Activated B cell treated with CpG ODN at 0.5 μM for 24 hours (primary cell): ENCODE measurements around the gene TRIM33. TPM values are rescaled to one million over a fixed set of nuclear protein-coding genes. Genes with fewer than 3 reads are reported as not detected.

Source experiments
- ATAC-seq: fragments of 200-7000 bp; cut with Tn5 transposase; one replicate; pipeline ENCODE4 v1.10.0; 2021; ENCODE audit warnings: low read depth, mild to moderate bottlenecking, moderate library complexity
- CTCF ChIA-PET: fragments of 350-600 bp; sonication (Branson Sonifier 250); formaldehyde crosslinking; loops from one replicate; lab custom pipeline; 2021; ENCODE audit warnings: antibody characterized with exemption; lab: Charles Lee
- POLR2A ChIA-PET: fragments of 350-600 bp; sonication (Branson Sonifier 250); formaldehyde crosslinking; loops from one replicate; lab custom pipeline; 2021; ENCODE audit warnings: antibody characterized with exemption; lab: Charles Lee
- DNase-seq: peaks from one replicate; pipeline ENCODE4 v3.0.0; 2022
- H3K27ac Mint-ChIP-seq: one replicate; pipeline ENCODE4 v1.8.0; 2020; ENCODE audit warnings: mixed read lengths
- H3K27me3 Mint-ChIP-seq: one replicate; pipeline ENCODE4 v1.8.0; 2021; ENCODE audit warnings: mixed read lengths
- H3K36me3 Mint-ChIP-seq: one replicate; pipeline ENCODE4 v1.8.0; 2021; ENCODE audit warnings: low read depth, mixed read lengths
- H3K4me1 Mint-ChIP-seq: one replicate; pipeline ENCODE4 v1.8.0; 2021; ENCODE audit warnings: mixed read lengths
- H3K4me3 Mint-ChIP-seq: one replicate; pipeline ENCODE4 v1.8.0; 2020; ENCODE audit warnings: mild to moderate bottlenecking, mixed read lengths
- H3K9me3 Mint-ChIP-seq: one replicate; pipeline ENCODE4 v1.8.0; 2020; ENCODE audit warnings: mixed read lengths
- CTCF ChIP-seq: fragments of 200-600 bp; IDR thresholded peaks from one replicate; pipeline ENCODE4 v1.8.0; 2022; ENCODE audit warnings: antibody characterized with exemption, mild to moderate bottlenecking
- intact Hi-C: fragments of 100-400 bp; cut with micrococcal nuclease; formaldehyde crosslinking; loops from one replicate; pipeline ENCODE4 v1.15.1; 2024
- total RNA-seq: library from RNA; stranded (reverse); gene quantifications from 2 replicates; pipeline ENCODE4 v1.2.3, GENCODE V29; 2022

The TRIM33 gene
- total RNA-seq, 1 donor from 2014 or later: 41.2 TPM

GRCh38 chr1:114521396-114522263, 10.6 kb upstream of the TRIM33 start:
- no peaks in the 10 kb centered on the region for H3K36me3 Mint-ChIP-seq
- H3K4me1 Mint-ChIP-seq: no peaks in the 10 kb centered on the region
- no peak overlapping the region for H3K4me3 Mint-ChIP-seq
- no peak for DNase-seq
- intact Hi-C loops: no loop called here
- H3K9me3 Mint-ChIP-seq: no peaks in the 10 kb centered on the region
- ATAC-seq: no peak
- POLR2A ChIA-PET: no interaction called here
- H3K27me3 Mint-ChIP-seq: peaks cover 14% of the 10 kb centered on the region
- no peak overlapping the region for H3K27ac Mint-ChIP-seq
- TF ChIP-seq CTCF: no peak
- CTCF ChIA-PET: no interaction called here

GRCh38 chr1:114517348-114517747, 6.3 kb upstream of the TRIM33 start:
- POLR2A ChIA-PET: no interaction called here
- intact Hi-C loops: loop anchor here (10.0 kb wide), 1 partner anchor 1563 kb away; the partner anchor contains the start of gene SLC16A1
- DNase-seq (no peak), ATAC-seq (no peak)
- no peaks in the 10 kb centered on the region for H3K9me3 Mint-ChIP-seq
- no peak overlapping the region for H3K27ac Mint-ChIP-seq
- peaks cover 14% of the 10 kb centered on the region for H3K27me3 Mint-ChIP-seq
- no peaks in the 10 kb centered on the region for H3K36me3 Mint-ChIP-seq
- peaks cover 7% of the 10 kb centered on the region for H3K4me1 Mint-ChIP-seq
- TF ChIP-seq CTCF: no peak
- H3K4me3 Mint-ChIP-seq: no peak overlapping the region
- CTCF ChIA-PET: no interaction called here

GRCh38 chr1:114512595-114513280, 1.7 kb upstream of the TRIM33 start:
- intact Hi-C loops: loop anchor here (5.0 to 10.0 kb wide), 4 partner anchors 165 to 1558 kb away; partner anchors contain the start of genes LRIG2 and SLC16A1
- DNase-seq (no peak), ATAC-seq (no peak)
- no peak for TF ChIP-seq CTCF
- no peaks in the 10 kb centered on the region for H3K9me3 Mint-ChIP-seq
- peaks cover 37% of the 10 kb centered on the region for H3K4me1 Mint-ChIP-seq
- peak overlapping the region; percentile 98 for H3K4me3 Mint-ChIP-seq
- no peaks in the 10 kb centered on the region for H3K27me3 Mint-ChIP-seq
- CTCF ChIA-PET: no interaction called here
- POLR2A ChIA-PET: interaction anchor here (0.9 to 3.4 kb wide), 4 partner anchors 15 to 268 kb away, joined by 4 to 31 read pairs (median 7); partner anchors contain the start of genes BCAS2 and SIKE1
- peak overlapping the region; percentile 71 for H3K27ac Mint-ChIP-seq
- peaks cover 13% of the 10 kb centered on the region for H3K36me3 Mint-ChIP-seq

DNA sequence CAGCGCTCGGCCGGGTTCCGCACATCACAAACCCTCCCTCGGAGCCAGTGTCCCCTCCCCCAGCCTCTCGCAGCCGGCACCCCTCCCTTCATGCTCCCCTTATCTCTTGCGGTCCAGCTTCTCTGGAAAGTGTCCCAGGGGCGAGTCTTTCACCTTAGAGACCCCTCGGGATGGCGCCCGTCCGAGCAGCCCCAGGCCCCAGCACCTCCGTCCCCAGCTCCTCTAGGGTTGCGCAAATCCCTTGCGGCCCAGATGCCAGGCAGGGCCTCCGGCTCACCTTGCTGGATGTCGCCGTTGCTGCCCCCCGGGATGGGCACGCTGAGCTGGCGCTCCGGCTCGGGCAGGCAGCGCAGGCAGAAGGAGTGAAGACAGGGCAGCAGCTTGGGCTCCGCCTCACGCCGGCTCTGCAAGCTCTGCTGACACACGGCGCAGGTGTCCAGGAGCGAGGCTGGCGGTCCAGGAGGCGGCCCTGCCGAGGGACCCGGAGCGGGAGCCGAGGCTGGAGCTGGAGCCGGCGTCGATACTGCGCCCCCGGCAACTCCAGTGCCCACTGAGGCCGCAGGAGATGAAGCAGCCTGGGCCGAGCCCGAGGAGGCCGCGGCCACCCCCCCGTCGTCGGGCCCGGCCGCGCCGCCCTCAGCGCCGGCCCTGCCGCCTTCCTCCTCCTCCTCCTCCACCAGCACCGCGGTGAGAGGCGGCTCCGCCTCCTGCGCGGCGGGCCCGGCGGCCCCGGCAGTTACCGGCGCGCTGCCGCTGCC, 550 bp downstream of the TRIM33 start:
- H3K36me3 Mint-ChIP-seq: peaks cover 23% of the 10 kb centered on the region
- no peaks in the 10 kb centered on the region for H3K9me3 Mint-ChIP-seq
- intact Hi-C loops: loop anchor here (1.0 to 10.0 kb wide), 12 partner anchors 28 to 1556 kb away; partner anchors contain the start of genes BCAS2, CSDE1, DENND2C and LRIG2
- peak; percentile 66 for ATAC-seq
- no peak for TF ChIP-seq CTCF
- CTCF ChIA-PET: no interaction called here
- H3K4me3 Mint-ChIP-seq: peak overlapping the region; percentile 85
- POLR2A ChIA-PET: interaction anchor here (0.6 to 3.4 kb wide), 15 partner anchors 9 to 1892 kb away, joined by 3 to 31 read pairs (median 4); partner anchors contain the start of genes BCAS2, NRAS, RSBN1 and ST7L
- DNase-seq: no peak
- peak overlapping the region; percentile 38 for H3K27ac Mint-ChIP-seq
- H3K27me3 Mint-ChIP-seq: no peaks in the 10 kb centered on the region
- H3K4me1 Mint-ChIP-seq: peaks cover 48% of the 10 kb centered on the region
